Islet of Langerhans (tissue), 1 donor: ENCODE measurements around the gene CPNE9.

Source experiments
- FAIRE-seq: peaks from one replicate; lab custom pipeline; 2011; peaks lifted over from hg19 to GRCh38; lab: Jason Lieb, UNC

Gene CPNE9

GRCh38 chr3:9686703-9687102 is 16.9 kb upstream of the CPNE9 start:
- FAIRE-seq, result no peak

- FAIRE-seq, result no peak
Measured at GRCh38 chr3:9687514-9687913, 16.1 kb upstream of the CPNE9 start.

- no peak for FAIRE-seq
Measured at GRCh38 chr3:9688961-9689360, 14.7 kb upstream of the CPNE9 start.

GRCh38 chr3:9689757-9690156 is 13.9 kb upstream of the CPNE9 start:
- FAIRE-seq, result no peak

GRCh38 chr3:9690451-9691450 is 12.9 kb upstream of the CPNE9 start:
- no peak for FAIRE-seq

GRCh38 chr3:9691636-9692035 is 12.0 kb upstream of the CPNE9 start:
- FAIRE-seq, result no peak

GRCh38 chr3:9692416-9692815 is 11.2 kb upstream of the CPNE9 start:
- no peak for FAIRE-seq

- no peak for FAIRE-seq
Measured at GRCh38 chr3:9695345-9695744, 8.3 kb upstream of the CPNE9 start.

- FAIRE-seq, result no peak
Measured at GRCh38 chr3:9695746-9696145, 7.9 kb upstream of the CPNE9 start.

GRCh38 chr3:9696480-9697220 is 7.0 kb upstream of the CPNE9 start:
- FAIRE-seq, result no peak

- no peak for FAIRE-seq
Measured at GRCh38 chr3:9697892-9698291, 5.7 kb upstream of the CPNE9 start.

GRCh38 chr3:9698293-9698692 is 5.3 kb upstream of the CPNE9 start:
- no peak for FAIRE-seq

- no peak for FAIRE-seq
Measured at GRCh38 chr3:9700536-9700935, 3.1 kb upstream of the CPNE9 start.

GRCh38 chr3:9701006-9701405 is 2.6 kb upstream of the CPNE9 start:
- FAIRE-seq, result no peak

- no peak for FAIRE-seq
Measured at GRCh38 chr3:9701711-9702110, 1.9 kb upstream of the CPNE9 start.

GRCh38 chr3:9703240-9703639 is 393 bp upstream of the CPNE9 start:
- no peak for FAIRE-seq

GRCh38 chr3:9704347-9705322 is 1.0 kb downstream of the CPNE9 start:
- FAIRE-seq, result no peak

- FAIRE-seq, result no peak
Measured at GRCh38 chr3:9710174-9710739, 6.6 kb downstream of the CPNE9 start.

GRCh38 chr3:9712415-9712814 is 8.8 kb downstream of the CPNE9 start:
- FAIRE-seq, result no peak

GRCh38 chr3:9713142-9713541 is 9.5 kb downstream of the CPNE9 start:
- FAIRE-seq, result no peak

GRCh38 chr3:9715136-9715535 is 11.5 kb downstream of the CPNE9 start:
- no peak for FAIRE-seq
